Keratinocyte (primary cell): ENCODE results near the gene NFATC1. TPM values are rescaled to one million over a fixed set of nuclear protein-coding genes. Genes with fewer than 3 reads are reported as not detected.

ENCODE experiments used
- DNase-seq: peaks from one replicate; pipeline ENCODE4 v3.0.0-alpha.2; 2011; ENCODE audit warnings: low read depth, missing footprints, low spot score
- FAIRE-seq: peaks from 2 replicates; lab custom pipeline; 2011; peaks lifted over from hg19 to GRCh38; lab: Jason Lieb, UNC
- H2AFZ ChIP-seq: 2 replicates; pipeline ENCODE4 v1.6.0; 2012; ENCODE audit warnings: low read length, control low read depth, inconsistent platforms; ENCODE audit not compliant: control insufficient read depth
- H3K27ac ChIP-seq: 2 replicates; pipeline ENCODE4 v1.5.1; 2011; ENCODE audit warnings: low read length; ENCODE audit not compliant: control insufficient read depth, insufficient read depth
- H3K27me3 ChIP-seq: 3 replicates; pipeline ENCODE4 v1.6.0; 2011; ENCODE audit warnings: low read length; ENCODE audit not compliant: control insufficient read depth, insufficient read depth; ENCODE audit errors: extremely low read depth
- H3K36me3 ChIP-seq, 2 experiments: 2 replicates in 1 of 2; 3 replicates in 1 of 2; pipeline ENCODE4 v1.5.1; 2011; ENCODE audit warnings: low read length in 2 of 2, mild to moderate bottlenecking in 1 of 2; ENCODE audit not compliant: control insufficient read depth in 2 of 2, insufficient read depth in 2 of 2; ENCODE audit errors: extremely low read depth in 1 of 2
- H3K4me1 ChIP-seq: 3 replicates; pipeline ENCODE4 v1.5.1; 2011; ENCODE audit warnings: low read length; ENCODE audit not compliant: control insufficient read depth, insufficient read depth; ENCODE audit errors: extremely low read depth
- H3K4me2 ChIP-seq: 3 replicates; pipeline ENCODE4 v1.6.0; 2011; ENCODE audit warnings: low read depth, low read length; ENCODE audit not compliant: control insufficient read depth, insufficient read depth; ENCODE audit errors: extremely low read depth
- H3K4me3 ChIP-seq, 3 experiments: fragments of 200-600 bp in 1 of 3; sonication (generic) in 1 of 3; 2 replicates in 2 of 3; 3 replicates in 1 of 3; pipeline ENCODE4 v1.5.1; 2011 to 2016; ENCODE audit warnings: low read length in 3 of 3, mild to moderate bottlenecking in 3 of 3, control low read depth in 2 of 3, inconsistent platforms in 1 of 3, low read depth in 1 of 3, mixed read lengths in 1 of 3, mixed run types in 1 of 3, moderate library complexity in 1 of 3; ENCODE audit not compliant: control insufficient read depth in 2 of 3, insufficient read depth in 2 of 3; ENCODE audit errors: extremely low read depth in 1 of 3
- H3K79me2 ChIP-seq: 2 replicates; pipeline ENCODE4 v1.6.0; 2012; ENCODE audit warnings: low read length; ENCODE audit not compliant: control insufficient read depth, insufficient read depth
- H3K9ac ChIP-seq: 3 replicates; pipeline ENCODE4 v1.6.0; 2011; ENCODE audit warnings: low read length; ENCODE audit not compliant: control insufficient read depth, insufficient read depth; ENCODE audit errors: extremely low read depth
- H3K9me1 ChIP-seq: 3 replicates; pipeline ENCODE4 v1.6.0; 2011; ENCODE audit warnings: low read length; ENCODE audit not compliant: control insufficient read depth, insufficient read depth; ENCODE audit errors: extremely low read depth
- H3K9me3 ChIP-seq: 2 replicates; pipeline ENCODE4 v1.5.1; 2012; ENCODE audit warnings: low read depth, low read length; ENCODE audit not compliant: control insufficient read depth
- H4K20me1 ChIP-seq: 3 replicates; pipeline ENCODE4 v1.6.0; 2011; ENCODE audit warnings: low read length; ENCODE audit not compliant: control insufficient read depth, insufficient read depth; ENCODE audit errors: extremely low read depth
- EZH2 ChIP-seq: IDR thresholded peaks from one replicate; pipeline ENCODE4 v1.6.1; 2012; ENCODE audit warnings: inconsistent platforms, mild to moderate bottlenecking, low read length, moderate library complexity
- dilution Hi-C: fragments of 300-500 bp; cut with MboI; formaldehyde crosslinking; loops from one replicate; pipeline ENCODE4 v1.7.0; 2020; ENCODE audit warnings: low sequenced_read_pairs; ENCODE audit not compliant: extremely low pct_ligation_motif_present
- polyA plus RNA-seq, 5 experiments: library from polyadenylated mRNA; depleted of rRNA in 3 of 5; stranded (reverse) in 3 of 5; stranded (forward) in 1 of 5; unstranded in 1 of 5; fragments of >200 nt; gene quantifications; 1 replicate in 1 of 5; 2 replicates in 3 of 5; 3 replicates in 1 of 5; pipeline versions ENCODE4 v1.2.1 to v1.2.3, GENCODE V29; 2011 to 2012; ENCODE audit warnings: missing spikeins in 2 of 5, low read depth in 1 of 5, low replicate concordance in 1 of 5
- TF ChIP-seq, protein P1 (sequence below), 3 experiments: IDR thresholded peaks in 1 of 3; conservative IDR thresholded peaks in 1 of 3; optimal IDR thresholded peaks in 1 of 3; 2 replicates in 2 of 3; 3 replicates in 1 of 3; pipeline versions ENCODE3 to v1.5.1; 2011; ENCODE audit warnings: low read length in 3 of 3, mild to moderate bottlenecking in 3 of 3, moderate library complexity in 2 of 3, control low read depth in 1 of 3, inconsistent platforms in 1 of 3; ENCODE audit not compliant: insufficient read depth in 2 of 3; ENCODE audit errors: extremely low read depth in 1 of 3

Gene NFATC1
- polyA plus RNA-seq, 1 donor (not counting 4 experiments of a cell fraction or from before 2014, with no cell fraction given): 0.77 TPM

DNA sequence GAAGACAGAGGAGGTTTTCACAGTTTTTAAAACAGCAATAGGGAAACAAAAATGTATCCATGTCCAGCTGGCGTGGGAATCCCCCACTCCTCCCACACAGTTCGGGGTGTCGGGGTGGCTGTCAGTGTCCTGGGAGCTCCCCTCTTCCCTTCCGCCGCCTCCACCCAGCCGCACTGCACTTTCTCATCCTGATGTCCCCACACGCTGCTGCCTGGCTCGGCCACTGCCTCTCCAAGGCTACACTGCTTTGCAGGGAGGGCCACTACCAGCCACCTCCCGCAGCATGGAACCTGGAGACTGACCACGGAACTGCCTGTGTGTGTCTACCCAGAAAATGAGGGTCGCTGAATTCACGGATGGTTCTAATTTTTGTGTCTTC is 145.2 kb downstream of the NFATC1 start:
- Histone ChIP-seq H2AFZ (peak overlapping the region; percentile 33), H3K4me3 (peak overlapping the region in 1 of 3 experiments; percentile 10), H3K27ac (no peak overlapping the region), H3K36me3 (no peaks in the 10 kb centered on the region), H4K20me1 (no peaks in the 10 kb centered on the region), H3K9ac (no peak overlapping the region), H3K9me1 (no peaks in the 10 kb centered on the region), H3K9me3 (no peaks in the 10 kb centered on the region), H3K27me3 (peaks cover 11% of the 10 kb centered on the region), H3K79me2 (no peaks in the 10 kb centered on the region), H3K4me1 (peaks cover 2% of the 10 kb centered on the region), H3K4me2 (peak overlapping the region; percentile 37)
- DNase-seq (no peak), FAIRE-seq (no peak)
- TF ChIP-seq EZH2: no peak
- TF ChIP-seq, protein P1, sequence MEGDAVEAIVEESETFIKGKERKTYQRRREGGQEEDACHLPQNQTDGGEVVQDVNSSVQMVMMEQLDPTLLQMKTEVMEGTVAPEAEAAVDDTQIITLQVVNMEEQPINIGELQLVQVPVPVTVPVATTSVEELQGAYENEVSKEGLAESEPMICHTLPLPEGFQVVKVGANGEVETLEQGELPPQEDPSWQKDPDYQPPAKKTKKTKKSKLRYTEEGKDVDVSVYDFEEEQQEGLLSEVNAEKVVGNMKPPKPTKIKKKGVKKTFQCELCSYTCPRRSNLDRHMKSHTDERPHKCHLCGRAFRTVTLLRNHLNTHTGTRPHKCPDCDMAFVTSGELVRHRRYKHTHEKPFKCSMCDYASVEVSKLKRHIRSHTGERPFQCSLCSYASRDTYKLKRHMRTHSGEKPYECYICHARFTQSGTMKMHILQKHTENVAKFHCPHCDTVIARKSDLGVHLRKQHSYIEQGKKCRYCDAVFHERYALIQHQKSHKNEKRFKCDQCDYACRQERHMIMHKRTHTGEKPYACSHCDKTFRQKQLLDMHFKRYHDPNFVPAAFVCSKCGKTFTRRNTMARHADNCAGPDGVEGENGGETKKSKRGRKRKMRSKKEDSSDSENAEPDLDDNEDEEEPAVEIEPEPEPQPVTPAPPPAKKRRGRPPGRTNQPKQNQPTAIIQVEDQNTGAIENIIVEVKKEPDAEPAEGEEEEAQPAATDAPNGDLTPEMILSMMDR (optimal IDR thresholded peaks at IDR 0.05 in 1 of 3, IDR thresholded peaks at IDR 0.05 in 1 of 3, conservative IDR thresholded peaks at IDR 0.05 in 1 of 3; ENCODE audit: extremely low read depth in 1 of 3, insufficient read depth in 2 of 3, low read length in 3 of 3): no peak
- dilution Hi-C loops: no loop called here

DNA sequence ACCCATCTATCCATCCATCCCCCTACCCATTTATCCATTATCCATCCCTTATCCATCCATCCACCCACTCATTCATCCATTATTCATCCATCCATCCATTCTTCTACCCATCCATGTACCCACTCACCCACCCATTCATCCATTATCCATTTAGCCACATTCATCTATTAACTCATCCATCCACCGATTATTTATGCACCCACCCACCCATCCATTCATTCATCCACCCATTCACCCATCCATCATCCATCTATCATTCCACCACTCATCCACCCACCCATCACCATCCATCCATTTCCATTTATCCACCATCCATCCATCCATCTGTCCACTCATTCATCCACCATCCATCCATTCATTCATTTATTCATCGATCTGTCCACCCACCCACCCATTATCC is 146.5 kb downstream of the NFATC1 start:
- H2AFZ ChIP-seq: no peak overlapping the region
- DNase-seq (no peak), FAIRE-seq (no peak)
- H3K4me1 ChIP-seq: peaks cover 2% of the 10 kb centered on the region
- no peaks in the 10 kb centered on the region for H3K79me2 ChIP-seq
- no peak overlapping the region for H3K9ac ChIP-seq
- no peaks in the 10 kb centered on the region for H3K9me1 ChIP-seq
- dilution Hi-C loops: no loop called here
- no peak overlapping the region for H3K27ac ChIP-seq
- no peak overlapping the region for H3K4me3 ChIP-seq
- H3K4me2 ChIP-seq: no peak overlapping the region
- peaks cover 11% of the 10 kb centered on the region for H3K27me3 ChIP-seq
- TF ChIP-seq, protein P1 (optimal IDR thresholded peaks at IDR 0.05 in 1 of 3, IDR thresholded peaks at IDR 0.05 in 1 of 3, conservative IDR thresholded peaks at IDR 0.05 in 1 of 3; ENCODE audit: extremely low read depth in 1 of 3, insufficient read depth in 2 of 3, low read length in 3 of 3): no peak
- no peak for TF ChIP-seq EZH2
- no peaks in the 10 kb centered on the region for H3K36me3 ChIP-seq
- H3K9me3 ChIP-seq: no peaks in the 10 kb centered on the region
- no peaks in the 10 kb centered on the region for H4K20me1 ChIP-seq
